ENCODE data around the gene UBL7.
A peak's percentile ranks its signal among the peaks of the same experiment; 100 is the strongest.

Gene UBL7

GRCh38 chr15:74403991-74404563 lies 56.9 kb downstream of the UBL7 start:
- H3K27me3 Mint-ChIP-seq: no peaks in the 10 kb centered on the region
- peaks cover 83% of the 10 kb centered on the region for H3K4me1 Mint-ChIP-seq (ENCODE audit: low read depth)
- peaks cover 31% of the 10 kb centered on the region for H3K36me3 Mint-ChIP-seq (ENCODE audit: low read depth)
- peak overlapping the region; percentile 93 for H3K27ac Mint-ChIP-seq
- DNase-seq: peak; percentile 60
- H3K4me3 Mint-ChIP-seq: peak overlapping the region; percentile 69
- H3K9me3 Mint-ChIP-seq: no peaks in the 10 kb centered on the region

GRCh38 chr15:74403588-74403919 lies 57.4 kb downstream of the UBL7 start:
- no peaks in the 10 kb centered on the region for H3K27me3 Mint-ChIP-seq
- H3K36me3 Mint-ChIP-seq (ENCODE audit: low read depth): peaks cover 26% of the 10 kb centered on the region
- H3K27ac Mint-ChIP-seq: peak overlapping the region; percentile 93
- no peaks in the 10 kb centered on the region for H3K9me3 Mint-ChIP-seq
- H3K4me1 Mint-ChIP-seq (ENCODE audit: low read depth): peaks cover 86% of the 10 kb centered on the region
- peak overlapping the region; percentile 69 for H3K4me3 Mint-ChIP-seq
- DNase-seq: no peak

- Mint-ChIP-seq H3K9me3 (no peaks in the 10 kb centered on the region), H3K4me3 (peak overlapping the region; percentile 69), H3K36me3 (ENCODE audit: low read depth) (peaks cover 24% of the 10 kb centered on the region), H3K27ac (peak overlapping the region; percentile 93), H3K4me1 (ENCODE audit: low read depth) (peaks cover 89% of the 10 kb centered on the region), H3K27me3 (no peaks in the 10 kb centered on the region)
- peak; percentile 88 for DNase-seq
Observed at GRCh38 chr15:74402873-74403587, 57.9 kb downstream of the UBL7 start.

- H3K4me1 Mint-ChIP-seq (ENCODE audit: low read depth): peaks cover 90% of the 10 kb centered on the region
- H3K27me3 Mint-ChIP-seq: no peaks in the 10 kb centered on the region
- peak overlapping the region; percentile 93 for H3K27ac Mint-ChIP-seq
- H3K4me3 Mint-ChIP-seq: peak overlapping the region; percentile 69
- no peak for DNase-seq
- no peaks in the 10 kb centered on the region for H3K9me3 Mint-ChIP-seq
- peaks cover 20% of the 10 kb centered on the region for H3K36me3 Mint-ChIP-seq (ENCODE audit: low read depth)
Observed at GRCh38 chr15:74402337-74402841, 58.6 kb downstream of the UBL7 start.

- peaks cover 17% of the 10 kb centered on the region for H3K36me3 Mint-ChIP-seq (ENCODE audit: low read depth)
- peaks cover 92% of the 10 kb centered on the region for H3K4me1 Mint-ChIP-seq (ENCODE audit: low read depth)
- peak; percentile 68 for DNase-seq
- H3K4me3 Mint-ChIP-seq: peak overlapping the region; percentile 64
- H3K27me3 Mint-ChIP-seq: no peaks in the 10 kb centered on the region
- peak overlapping the region; percentile 93 for H3K27ac Mint-ChIP-seq
- no peaks in the 10 kb centered on the region for H3K9me3 Mint-ChIP-seq
Observed at GRCh38 chr15:74400915-74401757, 59.8 kb downstream of the UBL7 start.

- Mint-ChIP-seq H3K4me1 (ENCODE audit: low read depth) (peaks cover 91% of the 10 kb centered on the region), H3K27ac (peak overlapping the region; percentile 93), H3K9me3 (no peaks in the 10 kb centered on the region), H3K36me3 (ENCODE audit: low read depth) (peaks cover 11% of the 10 kb centered on the region), H3K4me3 (peak overlapping the region; percentile 64), H3K27me3 (no peaks in the 10 kb centered on the region)
- DNase-seq: no peak
Observed at GRCh38 chr15:74400313-74400860, 60.6 kb downstream of the UBL7 start.

- Mint-ChIP-seq H3K4me3 (peak overlapping the region; percentile 64), H3K9me3 (no peaks in the 10 kb centered on the region), H3K27me3 (no peaks in the 10 kb centered on the region), H3K27ac (peak overlapping the region; percentile 93), H3K36me3 (ENCODE audit: low read depth) (peaks cover 10% of the 10 kb centered on the region), H3K4me1 (ENCODE audit: low read depth) (peaks cover 96% of the 10 kb centered on the region)
- DNase-seq: peak; percentile 72
Observed at GRCh38 chr15:74399511-74400312, 61.2 kb downstream of the UBL7 start.

GRCh38 chr15:74399100-74399499 lies 61.9 kb downstream of the UBL7 start:
- no peak overlapping the region for H3K4me3 Mint-ChIP-seq
- H3K4me1 Mint-ChIP-seq (ENCODE audit: low read depth): peaks cover 95% of the 10 kb centered on the region
- no peaks in the 10 kb centered on the region for H3K9me3 Mint-ChIP-seq
- DNase-seq: no peak
- H3K27me3 Mint-ChIP-seq: no peaks in the 10 kb centered on the region
- peaks cover 4% of the 10 kb centered on the region for H3K36me3 Mint-ChIP-seq (ENCODE audit: low read depth)
- H3K27ac Mint-ChIP-seq: peak overlapping the region; percentile 97

GRCh38 chr15:74398183-74398582 lies 62.8 kb downstream of the UBL7 start:
- H3K4me1 Mint-ChIP-seq (ENCODE audit: low read depth): peaks cover 95% of the 10 kb centered on the region
- no peaks in the 10 kb centered on the region for H3K27me3 Mint-ChIP-seq
- no peak for DNase-seq
- no peak overlapping the region for H3K4me3 Mint-ChIP-seq
- H3K27ac Mint-ChIP-seq: peak overlapping the region; percentile 97
- no peaks in the 10 kb centered on the region for H3K9me3 Mint-ChIP-seq
- no peaks in the 10 kb centered on the region for H3K36me3 Mint-ChIP-seq (ENCODE audit: low read depth)

GRCh38 chr15:74397239-74398068 lies 63.5 kb downstream of the UBL7 start:
- Mint-ChIP-seq H3K9me3 (no peaks in the 10 kb centered on the region), H3K4me1 (ENCODE audit: low read depth) (peaks cover 95% of the 10 kb centered on the region), H3K27ac (peak overlapping the region; percentile 97), H3K4me3 (peak overlapping the region; percentile 58), H3K36me3 (ENCODE audit: low read depth) (no peaks in the 10 kb centered on the region), H3K27me3 (no peaks in the 10 kb centered on the region)
- no peak for DNase-seq

- peak overlapping the region; percentile 97 for H3K27ac Mint-ChIP-seq
- H3K27me3 Mint-ChIP-seq: no peaks in the 10 kb centered on the region
- no peaks in the 10 kb centered on the region for H3K9me3 Mint-ChIP-seq
- H3K36me3 Mint-ChIP-seq (ENCODE audit: low read depth): no peaks in the 10 kb centered on the region
- peaks cover 95% of the 10 kb centered on the region for H3K4me1 Mint-ChIP-seq (ENCODE audit: low read depth)
- H3K4me3 Mint-ChIP-seq: peak overlapping the region; percentile 58
- peak; percentile 75 for DNase-seq
Observed at GRCh38 chr15:74396445-74397238, 64.3 kb downstream of the UBL7 start.

GRCh38 chr15:74396146-74396438 lies 64.9 kb downstream of the UBL7 start:
- Mint-ChIP-seq H3K9me3 (no peaks in the 10 kb centered on the region), H3K36me3 (ENCODE audit: low read depth) (no peaks in the 10 kb centered on the region), H3K4me1 (ENCODE audit: low read depth) (peaks cover 95% of the 10 kb centered on the region), H3K4me3 (peak overlapping the region; percentile 58), H3K27me3 (no peaks in the 10 kb centered on the region), H3K27ac (peak overlapping the region; percentile 97)
- no peak for DNase-seq

All from activated T-cell treated with anti-CD3 and anti-CD28 coated beads, Interleukin-2, amount 50 U/mL, for 24 hours (primary cell).